Activated CD4-positive, alpha-beta T cell treated with anti-CD3 and anti-CD28 coated beads for 36 hours (primary cell): ENCODE measurements around the gene CAMK4. TPM values are rescaled to one million over a fixed set of nuclear protein-coding genes. Genes with fewer than 3 reads are reported as not detected.

Source experiments
- ATAC-seq: fragments of 200-7000 bp; cut with Tn5 transposase; one replicate; pipeline ENCODE4 v1.10.0; 2021; ENCODE audit warnings: mild to moderate bottlenecking, moderate library complexity
- CTCF ChIA-PET: fragments of 350-600 bp; sonication (Branson Sonifier 250); formaldehyde crosslinking; loops from one replicate; lab custom pipeline; 2021; ENCODE audit warnings: antibody characterized with exemption; lab: Charles Lee
- POLR2A ChIA-PET: fragments of 350-600 bp; sonication (Branson Sonifier 250); formaldehyde crosslinking; loops from one replicate; lab custom pipeline; 2021; ENCODE audit warnings: antibody characterized with exemption, inconsistent platforms; lab: Charles Lee
- DNase-seq: peaks from one replicate; pipeline ENCODE4 v3.0.0-alpha.2; 2020
- H3K27ac Mint-ChIP-seq: one replicate; pipeline ENCODE4 v1.8.0; 2021; ENCODE audit warnings: mixed read lengths
- H3K27me3 Mint-ChIP-seq: one replicate; pipeline ENCODE4 v1.8.0; 2021; ENCODE audit warnings: mixed read lengths
- H3K36me3 Mint-ChIP-seq: one replicate; pipeline ENCODE4 v1.8.0; 2021; ENCODE audit warnings: low read depth, mixed read lengths
- H3K4me1 Mint-ChIP-seq: one replicate; pipeline ENCODE4 v1.8.0; 2021; ENCODE audit warnings: mixed read lengths
- H3K4me3 Mint-ChIP-seq: one replicate; pipeline ENCODE4 v1.8.0; 2021; ENCODE audit warnings: mild to moderate bottlenecking, moderate library complexity, mixed read lengths
- H3K9me3 Mint-ChIP-seq: one replicate; pipeline ENCODE4 v1.8.0; 2021; ENCODE audit warnings: low read depth, mixed read lengths
- intact Hi-C, 2 experiments: fragments of 100-400 bp; cut with DNase I in 1 of 2; cut with micrococcal nuclease in 1 of 2; formaldehyde crosslinking; loops; one replicate each; pipeline versions ENCODE4 v1.14.2 to v1.15.1; 2022 to 2024; cut with DNase I, micrococcal nuclease
- total RNA-seq, 2 experiments: library from RNA; stranded (reverse); gene quantifications; one replicate each; pipeline ENCODE4 v1.2.3, GENCODE V29; 2021

CAMK4 gene
- total RNA-seq, 2 experiments from 2014 or later, result 49.4 to 53.1 TPM

DNA sequence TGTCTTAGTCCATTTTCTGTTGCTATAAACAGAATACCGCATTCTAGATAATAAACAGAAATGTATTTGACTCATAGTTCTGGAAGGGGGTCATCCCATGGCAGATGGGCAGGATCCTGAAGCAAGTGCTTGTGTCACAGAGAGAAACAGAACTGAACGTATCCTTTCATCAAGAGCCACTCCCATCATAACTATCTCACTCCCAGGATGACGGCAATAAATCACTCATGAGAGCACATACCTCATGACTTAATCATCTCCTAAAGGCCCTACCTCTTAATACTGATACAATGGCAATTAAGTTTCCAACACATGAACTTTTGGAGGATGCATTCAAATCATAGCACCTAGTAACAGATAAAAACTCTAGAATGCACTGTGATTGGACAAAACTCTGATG lies 142.9 kb downstream of the CAMK4 start:
- CTCF ChIA-PET, result interaction anchor here (1.4 kb wide), 1 partner anchor 52 kb away, joined by 3 read pairs; no protein-coding TSS in a partner anchor
- DNase-seq (no peak), ATAC-seq (no peak)
- Mint-ChIP-seq H3K27me3 (no peaks in the 10 kb centered on the region), H3K27ac (no peak overlapping the region), H3K9me3 (no peaks in the 10 kb centered on the region), H3K36me3 (peaks cover 42% of the 10 kb centered on the region), H3K4me1 (peaks cover 40% of the 10 kb centered on the region), H3K4me3 (no peak overlapping the region)
- POLR2A ChIA-PET, result no interaction called here
- intact Hi-C loops, result no loop called here

DNA sequence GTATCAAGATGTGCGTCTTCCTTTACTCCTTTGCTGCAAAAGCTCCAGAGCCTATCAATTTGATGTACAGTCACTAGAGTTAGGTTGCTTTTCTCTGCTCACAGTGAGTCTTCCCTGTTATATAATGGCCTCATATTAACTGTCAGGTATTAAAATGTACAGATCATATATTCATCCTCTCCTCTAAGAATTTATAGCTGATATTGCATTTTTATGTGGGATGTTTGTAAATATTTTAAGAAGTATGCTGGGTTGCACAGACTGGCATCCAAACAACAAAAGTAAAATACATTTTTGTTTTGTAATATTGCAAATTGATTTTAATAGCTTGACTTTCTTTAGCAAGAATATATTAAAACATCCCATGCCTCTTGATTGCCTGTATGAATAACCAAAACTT lies 148.6 kb downstream of the CAMK4 start:
- H3K4me3 Mint-ChIP-seq, result no peak overlapping the region
- no peak for ATAC-seq
- ChIA-PET POLR2A (no interaction called here), CTCF (interaction anchor here (0.8 kb wide), 1 partner anchor 14 kb away, joined by 3 read pairs; no protein-coding TSS in a partner anchor)
- no peak overlapping the region for H3K27ac Mint-ChIP-seq
- intact Hi-C loops, result no loop called here
- H3K9me3 Mint-ChIP-seq, result no peaks in the 10 kb centered on the region
- peaks cover 40% of the 10 kb centered on the region for H3K4me1 Mint-ChIP-seq
- no peak for DNase-seq
- peaks cover 40% of the 10 kb centered on the region for H3K36me3 Mint-ChIP-seq
- no peaks in the 10 kb centered on the region for H3K27me3 Mint-ChIP-seq

GRCh38 chr5:111374380-111374779 lies 150.2 kb downstream of the CAMK4 start:
- Mint-ChIP-seq H3K9me3 (no peaks in the 10 kb centered on the region), H3K4me3 (no peak overlapping the region), H3K36me3 (peaks cover 41% of the 10 kb centered on the region), H3K27me3 (no peaks in the 10 kb centered on the region), H3K27ac (no peak overlapping the region), H3K4me1 (peaks cover 38% of the 10 kb centered on the region)
- POLR2A ChIA-PET, result no interaction called here
- intact Hi-C loops, result no loop called here
- no peak for ATAC-seq
- CTCF ChIA-PET, result interaction anchor here (0.8 kb wide), 1 partner anchor 50 kb away, joined by 3 read pairs; no protein-coding TSS in a partner anchor
- no peak for DNase-seq

GRCh38 chr5:111375645-111376044 lies 151.5 kb downstream of the CAMK4 start:
- DNase-seq, result no peak
- no peak overlapping the region for H3K27ac Mint-ChIP-seq
- H3K27me3 Mint-ChIP-seq, result no peaks in the 10 kb centered on the region
- no peak for ATAC-seq
- H3K36me3 Mint-ChIP-seq, result peaks cover 41% of the 10 kb centered on the region
- no peaks in the 10 kb centered on the region for H3K9me3 Mint-ChIP-seq
- CTCF ChIA-PET, result interaction anchor here (1.5 kb wide), 1 partner anchor 10 kb away, joined by 6 read pairs; no protein-coding TSS in a partner anchor
- intact Hi-C loops, result no loop called here
- H3K4me3 Mint-ChIP-seq, result no peak overlapping the region
- H3K4me1 Mint-ChIP-seq, result peaks cover 43% of the 10 kb centered on the region
- POLR2A ChIA-PET, result no interaction called here

DNA sequence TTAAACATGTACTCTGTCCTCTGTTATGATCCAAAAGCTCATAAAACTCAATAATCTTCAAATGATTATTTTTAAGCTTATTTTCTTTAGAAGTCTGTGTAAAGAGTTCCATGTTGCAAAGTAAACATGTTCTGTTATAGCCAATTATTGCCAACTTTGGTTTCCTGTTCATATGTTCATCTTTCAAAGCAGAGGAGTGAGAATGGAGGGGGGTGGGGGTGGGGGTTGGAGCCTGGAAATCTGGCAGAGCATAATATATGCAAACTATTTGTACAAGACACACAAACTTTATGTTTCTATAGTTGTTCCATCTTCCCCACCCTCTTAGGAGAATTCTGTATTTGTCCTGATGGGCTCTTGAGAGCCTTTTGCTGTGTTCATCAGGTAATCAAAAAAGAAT lies 153.1 kb downstream of the CAMK4 start:
- peaks cover 41% of the 10 kb centered on the region for H3K36me3 Mint-ChIP-seq
- no peak overlapping the region for H3K4me3 Mint-ChIP-seq
- H3K4me1 Mint-ChIP-seq, result peaks cover 43% of the 10 kb centered on the region
- no peaks in the 10 kb centered on the region for H3K27me3 Mint-ChIP-seq
- DNase-seq, result no peak
- intact Hi-C loops, result no loop called here
- POLR2A ChIA-PET, result no interaction called here
- no peak overlapping the region for H3K27ac Mint-ChIP-seq
- no peak for ATAC-seq
- no peaks in the 10 kb centered on the region for H3K9me3 Mint-ChIP-seq
- CTCF ChIA-PET, result interaction anchor here (1.3 kb wide), 1 partner anchor 12 kb away, joined by 3 read pairs; no protein-coding TSS in a partner anchor

DNA sequence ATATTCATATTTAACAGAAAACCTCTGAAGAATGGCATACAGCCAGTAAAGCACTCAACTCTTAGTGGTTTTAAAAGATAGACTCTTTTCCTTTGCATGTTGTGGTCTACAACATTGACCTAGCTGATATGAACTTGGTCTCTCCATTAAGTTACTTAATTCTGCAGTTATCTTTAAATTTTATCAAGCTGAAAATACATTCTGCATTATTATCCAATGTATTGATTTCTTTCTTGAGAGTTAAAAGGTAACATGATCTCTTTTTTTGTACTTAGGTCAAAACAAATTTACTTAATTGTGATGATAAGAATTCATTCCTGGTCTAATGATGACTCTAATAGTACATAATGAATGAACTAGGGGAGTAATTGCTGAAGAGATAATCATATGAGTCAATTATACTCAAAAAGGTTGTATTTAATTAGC lies 155.2 kb downstream of the CAMK4 start:
- ChIA-PET POLR2A (no interaction called here), CTCF (interaction anchor here (1.2 to 1.5 kb wide), 2 partner anchors 11 to 124 kb away, joined by 3 to 5 read pairs; no protein-coding TSS in a partner anchor)
- no peak overlapping the region for H3K4me3 Mint-ChIP-seq
- H3K9me3 Mint-ChIP-seq, result no peaks in the 10 kb centered on the region
- peaks cover 32% of the 10 kb centered on the region for H3K36me3 Mint-ChIP-seq
- peaks cover 31% of the 10 kb centered on the region for H3K4me1 Mint-ChIP-seq
- intact Hi-C loops, result no loop called here
- no peak overlapping the region for H3K27ac Mint-ChIP-seq
- DNase-seq (no peak), ATAC-seq (no peak)
- no peaks in the 10 kb centered on the region for H3K27me3 Mint-ChIP-seq

DNA sequence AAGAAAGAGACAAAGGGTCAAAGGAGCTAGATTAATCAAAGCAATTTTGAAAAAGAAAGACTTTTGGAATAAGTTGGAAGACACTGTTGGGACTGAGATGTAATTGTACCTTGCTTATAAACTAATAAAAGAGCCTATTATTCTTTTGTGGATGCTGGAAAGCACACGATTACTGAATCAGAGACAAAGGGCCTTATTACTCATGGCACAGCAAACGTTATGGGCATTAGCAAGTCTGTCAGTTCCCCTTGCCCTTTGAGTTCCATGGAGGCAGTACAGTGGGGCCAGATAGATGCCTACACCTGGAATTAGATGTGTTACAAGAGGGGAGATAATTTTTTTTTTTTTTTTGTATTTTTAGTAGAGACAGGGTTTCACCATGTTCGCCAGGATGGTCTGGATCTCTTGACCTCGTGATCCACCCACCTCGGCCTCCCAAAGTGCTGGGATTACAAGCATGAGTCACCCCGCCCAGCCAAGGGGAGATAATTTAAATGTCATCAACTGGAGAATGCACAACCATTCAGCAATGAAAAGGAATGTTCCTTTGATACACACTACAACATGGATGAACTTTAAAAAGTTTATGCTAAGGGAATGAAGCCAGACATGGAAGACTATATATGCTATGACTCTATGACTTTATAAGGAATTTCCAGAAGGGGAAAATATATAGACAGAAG lies 159.2 kb downstream of the CAMK4 start:
- ChIA-PET POLR2A (no interaction called here), CTCF (interaction anchor here (0.6 kb wide), 1 partner anchor 23 kb away, joined by 3 read pairs; no protein-coding TSS in a partner anchor)
- no peaks in the 10 kb centered on the region for H3K27me3 Mint-ChIP-seq
- ATAC-seq (no peak), DNase-seq (no peak)
- no peak overlapping the region for H3K4me3 Mint-ChIP-seq
- H3K27ac Mint-ChIP-seq, result no peak overlapping the region
- peaks cover 24% of the 10 kb centered on the region for H3K36me3 Mint-ChIP-seq
- H3K9me3 Mint-ChIP-seq, result no peaks in the 10 kb centered on the region
- peaks cover 23% of the 10 kb centered on the region for H3K4me1 Mint-ChIP-seq
- intact Hi-C loops, result no loop called here

- H3K9me3 Mint-ChIP-seq, result no peaks in the 10 kb centered on the region
- DNase-seq (no peak), ATAC-seq (no peak)
- no peaks in the 10 kb centered on the region for H3K27me3 Mint-ChIP-seq
- peaks cover 28% of the 10 kb centered on the region for H3K36me3 Mint-ChIP-seq
- H3K27ac Mint-ChIP-seq, result no peak overlapping the region
- intact Hi-C loops, result no loop called here
- peaks cover 29% of the 10 kb centered on the region for H3K4me1 Mint-ChIP-seq
- POLR2A ChIA-PET, result no interaction called here
- CTCF ChIA-PET, result no interaction called here
- no peak overlapping the region for H3K4me3 Mint-ChIP-seq
These were observed 160.0 kb downstream of the CAMK4 start for GRCh38 chr5:111384220-111384619.

- peaks cover 28% of the 10 kb centered on the region for H3K36me3 Mint-ChIP-seq
- CTCF ChIA-PET, result interaction anchor here (0.9 to 1.1 kb wide), 2 partner anchors 10 to 28 kb away, joined by 4 to 6 read pairs; no protein-coding TSS in a partner anchor
- no peaks in the 10 kb centered on the region for H3K9me3 Mint-ChIP-seq
- ATAC-seq (no peak), DNase-seq (no peak)
- H3K27me3 Mint-ChIP-seq, result no peaks in the 10 kb centered on the region
- intact Hi-C loops, result no loop called here
- POLR2A ChIA-PET, result no interaction called here
- H3K4me1 Mint-ChIP-seq, result peaks cover 33% of the 10 kb centered on the region
- no peak overlapping the region for H3K27ac Mint-ChIP-seq
- no peak overlapping the region for H3K4me3 Mint-ChIP-seq
These were observed 160.9 kb downstream of the CAMK4 start for GRCh38 chr5:111385051-111385450.

- peaks cover 31% of the 10 kb centered on the region for H3K36me3 Mint-ChIP-seq
- H3K4me1 Mint-ChIP-seq, result peaks cover 27% of the 10 kb centered on the region
- H3K27ac Mint-ChIP-seq, result peak overlapping the region; percentile 5
- no peak for ATAC-seq
- POLR2A ChIA-PET, result interaction anchor here (0.5 kb wide), 1 partner anchor 19 kb away, joined by 3 read pairs; no protein-coding TSS in a partner anchor
- no peak overlapping the region for H3K4me3 Mint-ChIP-seq
- no peak for DNase-seq
- intact Hi-C loops, result no loop called here
- CTCF ChIA-PET, result interaction anchor here (0.6 to 1.4 kb wide), 6 partner anchors 11 to 49 kb away, joined by 3 to 6 read pairs (median 3); no protein-coding TSS in a partner anchor
- H3K9me3 Mint-ChIP-seq, result no peaks in the 10 kb centered on the region
- no peaks in the 10 kb centered on the region for H3K27me3 Mint-ChIP-seq
These were observed 162.0 kb downstream of the CAMK4 start for GRCh38 chr5:111385970-111386831.

- ChIA-PET CTCF (interaction anchor here (0.9 to 1.4 kb wide), 3 partner anchors 13 to 49 kb away, joined by 3 read pairs; no protein-coding TSS in a partner anchor), POLR2A (interaction anchor here (0.5 kb wide), 1 partner anchor 19 kb away, joined by 3 read pairs; no protein-coding TSS in a partner anchor)
- DNase-seq (no peak), ATAC-seq (no peak)
- H3K36me3 Mint-ChIP-seq, result peaks cover 31% of the 10 kb centered on the region
- H3K4me3 Mint-ChIP-seq, result no peak overlapping the region
- no peaks in the 10 kb centered on the region for H3K9me3 Mint-ChIP-seq
- H3K27me3 Mint-ChIP-seq, result no peaks in the 10 kb centered on the region
- intact Hi-C loops, result no loop called here
- peaks cover 25% of the 10 kb centered on the region for H3K4me1 Mint-ChIP-seq
- H3K27ac Mint-ChIP-seq, result no peak overlapping the region
These were observed 162.6 kb downstream of the CAMK4 start for GRCh38 chr5:111386832-111387162.
